NCI-H2171 (cell line): ENCODE data around the gene ZC3H12C.
"Not testable (repeated sequence)": the region's sequence is repeated elsewhere in the genome, so short reads cannot be mapped to it uniquely, and the experiment has no call there.

ENCODE experiments used
- DNase-seq: peaks from one replicate; lab custom pipeline; 2025; lab: John Stamatoyannopoulos, UW

ZC3H12C gene

GRCh38 chr11:110185121-110185591 lies 92.0 kb downstream of the ZC3H12C start:
- DNase-seq = no peak

- DNase-seq = no peak
Measured at GRCh38 chr11:110185599-110185998, 92.4 kb downstream of the ZC3H12C start.

GRCh38 chr11:110186456-110186855 lies 93.3 kb downstream of the ZC3H12C start:
- no peak for DNase-seq

- DNase-seq = no peak
Measured at GRCh38 chr11:110186867-110187266, 93.7 kb downstream of the ZC3H12C start.

GRCh38 chr11:110187731-110188130 lies 94.5 kb downstream of the ZC3H12C start:
- no peak for DNase-seq

GRCh38 chr11:110190885-110191284 lies 97.7 kb downstream of the ZC3H12C start:
- DNase-seq = no peak

GRCh38 chr11:110192604-110193282 lies 99.6 kb downstream of the ZC3H12C start:
- not testable (repeated sequence) for DNase-seq

- DNase-seq = not testable (repeated sequence)
Measured at GRCh38 chr11:110194211-110194766, 101.1 kb downstream of the ZC3H12C start.

GRCh38 chr11:110196241-110196754 lies 103.1 kb downstream of the ZC3H12C start:
- no peak for DNase-seq

- DNase-seq = no peak
Measured at GRCh38 chr11:110196884-110197420, 103.8 kb downstream of the ZC3H12C start.

- DNase-seq = no peak
Measured at GRCh38 chr11:110198031-110198729, 105.0 kb downstream of the ZC3H12C start.

- DNase-seq = no peak
Measured at GRCh38 chr11:110199184-110199981, 106.2 kb downstream of the ZC3H12C start.

- no peak for DNase-seq
Measured at GRCh38 chr11:110200241-110200640, 107.0 kb downstream of the ZC3H12C start.

- DNase-seq = no peak
Measured at GRCh38 chr11:110200836-110201235, 107.6 kb downstream of the ZC3H12C start.

GRCh38 chr11:110207123-110207522 lies 113.9 kb downstream of the ZC3H12C start:
- DNase-seq = no peak

GRCh38 chr11:110208678-110209312 lies 115.6 kb downstream of the ZC3H12C start:
- DNase-seq = not testable (repeated sequence)

- DNase-seq = not testable (repeated sequence)
Measured at GRCh38 chr11:110209313-110209694, 116.1 kb downstream of the ZC3H12C start.

GRCh38 chr11:110217223-110217877 lies 124.2 kb downstream of the ZC3H12C start:
- DNase-seq = no peak

- DNase-seq = no peak
Measured at GRCh38 chr11:110217936-110218335, 124.7 kb downstream of the ZC3H12C start.

GRCh38 chr11:110219006-110219785 lies 126.0 kb downstream of the ZC3H12C start:
- no peak for DNase-seq
